ENCODE data around the gene DCAF8. TPM values are rescaled to one million over a fixed set of nuclear protein-coding genes. Genes with fewer than 3 reads are reported as not detected.

DCAF8 gene
- total RNA-seq, 1 donor from 2014 or later, result 172 TPM

DNA sequence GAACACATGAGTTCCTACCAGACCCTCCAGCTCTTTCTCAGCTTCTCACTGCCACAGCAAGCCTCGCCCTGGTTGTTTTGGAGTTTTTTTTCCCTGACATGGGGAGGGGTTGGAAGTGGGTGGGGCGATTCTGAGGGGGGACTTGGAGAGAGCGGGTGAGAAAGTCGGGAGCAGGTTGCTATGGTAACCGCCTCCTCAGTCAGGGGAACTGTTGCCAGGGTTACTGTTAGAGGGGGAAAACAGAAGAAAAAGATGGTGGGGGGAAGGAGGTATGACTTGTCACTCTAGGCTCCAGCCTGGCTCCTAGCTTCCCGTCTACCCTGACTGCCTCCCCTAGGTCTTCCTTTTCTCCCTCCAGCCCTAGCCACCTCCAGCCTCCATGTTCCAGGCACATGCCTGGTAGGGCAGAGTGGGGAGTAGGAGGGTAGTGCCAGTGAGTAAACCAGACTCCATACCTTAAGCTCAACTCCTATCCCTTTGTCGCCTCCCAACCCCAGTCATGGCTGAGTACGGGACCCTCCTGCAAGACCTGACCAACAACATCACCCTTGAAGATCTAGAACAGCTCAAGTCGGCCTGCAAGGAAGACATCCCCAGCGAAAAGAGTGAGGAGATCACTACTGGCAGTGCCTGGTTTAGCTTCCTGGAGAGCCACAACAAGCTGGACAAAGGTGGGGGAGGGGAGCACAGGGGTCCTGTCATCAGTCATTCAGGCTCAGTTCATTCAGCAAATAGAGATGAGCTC is 51.1 kb downstream of the DCAF8 start:
- TF ChIP-seq, protein P1, sequence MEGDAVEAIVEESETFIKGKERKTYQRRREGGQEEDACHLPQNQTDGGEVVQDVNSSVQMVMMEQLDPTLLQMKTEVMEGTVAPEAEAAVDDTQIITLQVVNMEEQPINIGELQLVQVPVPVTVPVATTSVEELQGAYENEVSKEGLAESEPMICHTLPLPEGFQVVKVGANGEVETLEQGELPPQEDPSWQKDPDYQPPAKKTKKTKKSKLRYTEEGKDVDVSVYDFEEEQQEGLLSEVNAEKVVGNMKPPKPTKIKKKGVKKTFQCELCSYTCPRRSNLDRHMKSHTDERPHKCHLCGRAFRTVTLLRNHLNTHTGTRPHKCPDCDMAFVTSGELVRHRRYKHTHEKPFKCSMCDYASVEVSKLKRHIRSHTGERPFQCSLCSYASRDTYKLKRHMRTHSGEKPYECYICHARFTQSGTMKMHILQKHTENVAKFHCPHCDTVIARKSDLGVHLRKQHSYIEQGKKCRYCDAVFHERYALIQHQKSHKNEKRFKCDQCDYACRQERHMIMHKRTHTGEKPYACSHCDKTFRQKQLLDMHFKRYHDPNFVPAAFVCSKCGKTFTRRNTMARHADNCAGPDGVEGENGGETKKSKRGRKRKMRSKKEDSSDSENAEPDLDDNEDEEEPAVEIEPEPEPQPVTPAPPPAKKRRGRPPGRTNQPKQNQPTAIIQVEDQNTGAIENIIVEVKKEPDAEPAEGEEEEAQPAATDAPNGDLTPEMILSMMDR (IDR thresholded peaks at IDR 0.05; ENCODE audit: unreplicated experiment), result no peak
- peaks cover 6% of the 10 kb centered on the region for H3K4me1 Mint-ChIP-seq (ENCODE audit: low read depth)
- no peaks in the 10 kb centered on the region for H3K27me3 Mint-ChIP-seq
- H3K27ac Mint-ChIP-seq, result no peak overlapping the region
- no peak for DNase-seq (ENCODE audit: low spot score, unreplicated experiment)
- H3K36me3 Mint-ChIP-seq (ENCODE audit: insufficient read depth), result peaks cover 11% of the 10 kb centered on the region
- no peaks in the 10 kb centered on the region for H3K9me3 Mint-ChIP-seq (ENCODE audit: low read depth)
- H3K4me3 Mint-ChIP-seq (ENCODE audit: low read depth), result no peak overlapping the region

DNA sequence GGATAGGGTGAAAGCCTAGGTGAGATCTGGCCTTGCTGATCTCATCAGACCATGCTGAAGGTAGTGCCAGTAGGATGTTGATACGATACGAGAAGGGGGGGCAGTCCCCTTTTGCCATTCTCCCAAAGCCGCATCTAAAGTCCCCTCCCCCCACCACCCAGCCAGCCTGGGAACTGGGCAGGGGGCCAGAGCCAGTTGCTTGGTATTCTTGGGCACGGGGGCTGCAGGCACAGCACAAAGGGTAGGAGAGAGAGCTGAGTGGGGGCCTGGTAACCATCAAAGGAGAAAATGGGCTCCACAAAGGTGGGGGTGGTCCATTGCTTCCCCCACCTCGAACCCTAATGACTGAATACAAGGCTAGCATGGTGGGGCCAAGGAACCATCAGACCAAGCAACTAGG is 51.8 kb downstream of the DCAF8 start:
- TF ChIP-seq, protein P1 (IDR thresholded peaks at IDR 0.05; ENCODE audit: unreplicated experiment), result no peak
- DNase-seq (ENCODE audit: low spot score, unreplicated experiment), result no peak
- Mint-ChIP-seq H3K9me3 (ENCODE audit: low read depth) (no peaks in the 10 kb centered on the region), H3K4me1 (ENCODE audit: low read depth) (peaks cover 6% of the 10 kb centered on the region), H3K27ac (no peak overlapping the region), H3K4me3 (ENCODE audit: low read depth) (no peak overlapping the region), H3K27me3 (no peaks in the 10 kb centered on the region), H3K36me3 (ENCODE audit: insufficient read depth) (peaks cover 9% of the 10 kb centered on the region)

DNA sequence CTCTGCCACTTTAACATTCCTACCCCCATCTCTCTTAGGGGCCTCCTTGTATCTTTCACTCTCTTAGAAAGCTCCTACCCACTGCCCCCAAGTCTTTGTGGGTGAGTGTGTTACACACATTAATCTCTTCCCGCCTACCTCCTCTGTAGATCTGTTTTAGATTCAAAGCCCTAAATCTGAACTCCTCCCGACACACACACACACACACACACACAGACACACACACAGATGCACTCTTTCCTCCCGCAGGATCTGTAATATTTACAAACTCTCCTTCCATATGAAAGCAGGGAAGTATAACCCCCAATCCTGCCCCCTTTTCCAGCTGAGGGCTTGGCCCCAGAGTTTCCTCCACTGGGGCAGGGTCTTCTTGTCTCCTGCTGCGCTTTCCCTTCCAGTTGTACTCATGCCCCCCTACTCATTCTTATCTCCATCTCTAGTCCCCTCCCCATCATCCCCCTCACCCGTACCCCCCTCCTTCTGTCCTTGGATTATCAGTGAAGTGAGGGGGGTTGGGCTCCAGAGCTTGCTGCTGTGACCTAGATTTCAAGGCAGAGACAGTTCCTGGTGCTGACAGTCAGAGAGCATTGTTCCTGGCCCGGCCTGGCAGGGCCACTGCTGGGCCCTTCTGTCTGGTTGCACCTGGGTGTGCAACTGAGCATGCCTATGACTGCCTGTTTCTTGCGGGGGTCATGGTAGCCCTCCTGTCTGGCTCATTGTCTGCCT is 52.9 kb downstream of the DCAF8 start:
- Mint-ChIP-seq H3K27ac (no peak overlapping the region), H3K9me3 (ENCODE audit: low read depth) (no peaks in the 10 kb centered on the region), H3K4me3 (ENCODE audit: low read depth) (no peak overlapping the region), H3K27me3 (no peaks in the 10 kb centered on the region), H3K4me1 (ENCODE audit: low read depth) (peaks cover 6% of the 10 kb centered on the region), H3K36me3 (ENCODE audit: insufficient read depth) (peaks cover 9% of the 10 kb centered on the region)
- TF ChIP-seq, protein P1 (IDR thresholded peaks at IDR 0.05; ENCODE audit: unreplicated experiment), result no peak
- no peak for DNase-seq (ENCODE audit: low spot score, unreplicated experiment)

DNA sequence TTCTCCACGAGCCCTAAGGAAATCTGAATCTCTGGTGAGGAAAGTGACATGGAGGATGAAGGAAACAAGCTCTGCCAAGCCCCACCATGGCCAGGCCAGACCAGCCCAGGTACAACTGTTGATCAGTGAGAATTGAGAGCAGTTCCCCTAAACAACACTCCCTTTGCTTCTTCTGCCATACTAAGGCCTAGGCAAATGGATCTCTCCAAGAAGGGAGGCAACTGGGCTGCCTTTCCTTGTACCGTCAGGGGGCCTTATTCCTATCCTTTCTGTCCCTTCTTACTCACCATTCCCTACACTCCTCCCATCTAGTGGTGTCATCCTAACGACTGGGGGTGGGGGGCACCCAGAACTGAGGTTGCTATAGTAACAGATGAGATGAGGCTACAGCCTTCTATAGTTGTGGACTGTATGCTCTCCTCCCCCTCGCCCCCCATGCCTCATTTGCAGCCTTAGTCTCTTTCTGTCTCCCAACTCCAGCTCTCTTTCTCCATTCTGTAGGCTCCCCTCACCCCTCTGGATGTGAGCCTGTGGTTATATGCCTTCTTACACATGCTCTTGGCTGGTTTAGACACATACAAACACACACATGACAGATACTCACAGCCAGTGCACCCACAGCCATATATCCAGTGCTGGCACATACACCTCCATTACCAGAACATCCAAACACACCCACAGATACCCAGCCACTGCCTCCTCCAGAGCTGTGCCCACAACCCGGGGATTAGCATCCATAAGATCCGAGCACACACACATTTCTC is 53.6 kb downstream of the DCAF8 start:
- TF ChIP-seq, protein P1 (IDR thresholded peaks at IDR 0.05; ENCODE audit: unreplicated experiment), result no peak
- Mint-ChIP-seq H3K27ac (no peak overlapping the region), H3K36me3 (ENCODE audit: insufficient read depth) (peaks cover 9% of the 10 kb centered on the region), H3K27me3 (no peaks in the 10 kb centered on the region), H3K9me3 (ENCODE audit: low read depth) (no peaks in the 10 kb centered on the region), H3K4me1 (ENCODE audit: low read depth) (peaks cover 6% of the 10 kb centered on the region), H3K4me3 (ENCODE audit: low read depth) (no peak overlapping the region)
- no peak for DNase-seq (ENCODE audit: low spot score, unreplicated experiment)
